Mammary epithelial cell (primary cell): Measurements from ENCODE around the gene SHPK.

Experiments used
- CTCF ChIP-seq, 2 donors: IDR thresholded peaks in 1 of 2; conservative IDR thresholded peaks in 1 of 2; 2 replicates each; pipeline ENCODE4 v1.5.1; 2011 to 2012; ENCODE audit warnings: inconsistent platforms in 2 of 2, low read length in 2 of 2, mild to moderate bottlenecking in 2 of 2, control low read depth in 1 of 2, low read depth in 1 of 2; ENCODE audit not compliant: insufficient read depth in 1 of 2; ENCODE audit errors: extremely low read depth in 1 of 2
- EZH2 ChIP-seq: IDR thresholded peaks from 2 replicates; pipeline ENCODE4 v1.6.1; 2012; ENCODE audit warnings: low read length, inconsistent platforms, borderline replicate concordance

- TF ChIP-seq EZH2, result no peak
- TF ChIP-seq CTCF (conservative IDR thresholded peaks at IDR 0.05 in 1 of 2, IDR thresholded peaks at IDR 0.05 in 1 of 2; ENCODE audit: extremely low read depth in 1 of 2, insufficient read depth in 1 of 2, low read depth in 1 of 2, low read length in 2 of 2), result no peak
Observed at GRCh38 chr17:3668279-3669084, 32.4 kb upstream of the SHPK start, which contains the start of the genes EMC6 and TAX1BP3.
